Measurements from ENCODE around the gene SH3BP1.
"Not testable (repeated sequence)": the region's sequence is repeated elsewhere in the genome, so short reads cannot be mapped to it uniquely, and the experiment has no call there.

DNA sequence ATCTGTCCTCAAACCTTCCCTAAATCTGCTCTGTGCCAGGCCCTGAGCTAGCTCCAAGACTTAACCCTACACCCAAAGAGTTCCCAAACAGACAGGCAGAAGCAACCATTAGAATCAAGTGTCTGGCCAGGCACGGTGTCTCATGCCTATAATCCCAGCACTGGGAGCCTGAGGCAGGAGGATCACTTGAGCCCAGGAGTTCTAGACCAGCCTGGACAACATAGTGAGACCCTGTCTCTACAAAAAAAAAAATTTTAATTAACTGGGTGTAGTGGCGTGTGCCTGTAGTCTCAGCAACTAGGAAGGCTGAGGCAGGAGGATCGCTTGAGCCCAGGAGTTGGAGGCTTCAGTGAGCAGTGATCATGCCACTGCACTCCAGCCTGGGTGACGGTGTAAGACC, 17.1 kb downstream of the SH3BP1 start:
- TF ChIP-seq POLR2A (IDR thresholded peaks at IDR 0.05) = not testable (repeated sequence)
- TF ChIP-seq, protein P1, sequence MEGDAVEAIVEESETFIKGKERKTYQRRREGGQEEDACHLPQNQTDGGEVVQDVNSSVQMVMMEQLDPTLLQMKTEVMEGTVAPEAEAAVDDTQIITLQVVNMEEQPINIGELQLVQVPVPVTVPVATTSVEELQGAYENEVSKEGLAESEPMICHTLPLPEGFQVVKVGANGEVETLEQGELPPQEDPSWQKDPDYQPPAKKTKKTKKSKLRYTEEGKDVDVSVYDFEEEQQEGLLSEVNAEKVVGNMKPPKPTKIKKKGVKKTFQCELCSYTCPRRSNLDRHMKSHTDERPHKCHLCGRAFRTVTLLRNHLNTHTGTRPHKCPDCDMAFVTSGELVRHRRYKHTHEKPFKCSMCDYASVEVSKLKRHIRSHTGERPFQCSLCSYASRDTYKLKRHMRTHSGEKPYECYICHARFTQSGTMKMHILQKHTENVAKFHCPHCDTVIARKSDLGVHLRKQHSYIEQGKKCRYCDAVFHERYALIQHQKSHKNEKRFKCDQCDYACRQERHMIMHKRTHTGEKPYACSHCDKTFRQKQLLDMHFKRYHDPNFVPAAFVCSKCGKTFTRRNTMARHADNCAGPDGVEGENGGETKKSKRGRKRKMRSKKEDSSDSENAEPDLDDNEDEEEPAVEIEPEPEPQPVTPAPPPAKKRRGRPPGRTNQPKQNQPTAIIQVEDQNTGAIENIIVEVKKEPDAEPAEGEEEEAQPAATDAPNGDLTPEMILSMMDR (IDR thresholded peaks at IDR 0.05) = not testable (repeated sequence)

All from stomach (tissue), 4 donors.